ENCODE results near the gene EPHB1. TPM values are rescaled to one million over a fixed set of nuclear protein-coding genes. Genes with fewer than 3 reads are reported as not detected.

The EPHB1 gene
- total RNA-seq, 4 donors from 2014 or later = 0.08 to 1.1 (median 0.72) TPM

- no peaks in the 10 kb centered on the region for H3K36me3 ChIP-seq
- intact Hi-C loops (cut with DNase I) = no loop called here
- TF ChIP-seq CTCF (IDR thresholded peaks at IDR 0.05) (no peak), POLR2A (IDR thresholded peaks at IDR 0.05) (no peak)
- no peaks in the 10 kb centered on the region for H3K4me1 ChIP-seq
- 63 to 67% methylated on average over 1 to 2 of the region's 2 CpGs for WGBS, 2 donors
- H3K27ac ChIP-seq = no peak overlapping the region
- H3K9me3 ChIP-seq = no peaks in the 10 kb centered on the region
- H3K27me3 ChIP-seq = no peaks in the 10 kb centered on the region
- H3K4me3 ChIP-seq = no peak overlapping the region
- DNase-seq = no peak
Observed at GRCh38 chr3:135008326-135008725, 213.3 kb downstream of the EPHB1 start.

- Histone ChIP-seq H3K4me1 (no peaks in the 10 kb centered on the region), H3K27ac (no peak overlapping the region), H3K36me3 (no peaks in the 10 kb centered on the region), H3K9me3 (no peaks in the 10 kb centered on the region), H3K4me3 (no peak overlapping the region), H3K27me3 (no peaks in the 10 kb centered on the region)
- 46 to 64% methylated on average over 1 to 2 of the region's 2 CpGs for WGBS, 2 donors
- DNase-seq = no peak
- intact Hi-C loops (cut with DNase I) = no loop called here
- no peak for TF ChIP-seq POLR2A (IDR thresholded peaks at IDR 0.05)
- no peak for TF ChIP-seq CTCF (IDR thresholded peaks at IDR 0.05)
Observed at GRCh38 chr3:135009014-135009413, 214.0 kb downstream of the EPHB1 start.

- TF ChIP-seq POLR2A (IDR thresholded peaks at IDR 0.05) (no peak), CTCF (IDR thresholded peaks at IDR 0.05) (no peak)
- no peak for DNase-seq
- H3K36me3 ChIP-seq = no peaks in the 10 kb centered on the region
- intact Hi-C loops (cut with DNase I) = no loop called here
- WGBS, 2 donors = 89 to 92% methylated on average over 1 to 3 of the region's 3 CpGs
- H3K27ac ChIP-seq = no peak overlapping the region
- H3K9me3 ChIP-seq = no peaks in the 10 kb centered on the region
- H3K4me3 ChIP-seq = no peak overlapping the region
- H3K4me1 ChIP-seq = no peaks in the 10 kb centered on the region
- H3K27me3 ChIP-seq = no peaks in the 10 kb centered on the region
Observed at GRCh38 chr3:135012101-135012500, 217.0 kb downstream of the EPHB1 start.

- Histone ChIP-seq H3K27ac (no peak overlapping the region), H3K9me3 (no peaks in the 10 kb centered on the region), H3K36me3 (no peaks in the 10 kb centered on the region), H3K4me1 (no peaks in the 10 kb centered on the region), H3K4me3 (no peak overlapping the region), H3K27me3 (no peaks in the 10 kb centered on the region)
- WGBS, 2 donors = 93 to 95% methylated on average over 6 to 8 of the region's 8 CpGs
- DNase-seq = no peak
- TF ChIP-seq POLR2A (IDR thresholded peaks at IDR 0.05) (no peak), CTCF (IDR thresholded peaks at IDR 0.05) (no peak)
- intact Hi-C loops (cut with DNase I) = no loop called here
Observed at GRCh38 chr3:135013206-135013605, 218.1 kb downstream of the EPHB1 start.

GRCh38 chr3:135014566-135014965 is 219.5 kb downstream of the EPHB1 start:
- TF ChIP-seq POLR2A (IDR thresholded peaks at IDR 0.05) = no peak
- TF ChIP-seq CTCF (IDR thresholded peaks at IDR 0.05) = no peak
- no CpG with 5 or more reads among the region's 1 CpG for WGBS, 2 donors
- H3K4me3 ChIP-seq = no peak overlapping the region

More at GRCh38 chr3:135014566-135014965, 219.5 kb downstream of the EPHB1 start:
- Histone ChIP-seq H3K36me3 (no peaks in the 10 kb centered on the region), H3K9me3 (no peaks in the 10 kb centered on the region), H3K27ac (no peak overlapping the region), H3K27me3 (no peaks in the 10 kb centered on the region), H3K4me1 (no peaks in the 10 kb centered on the region)
- intact Hi-C loops (cut with DNase I) = no loop called here
- DNase-seq = no peak

All from esophagus squamous epithelium (tissue), 5 donors.